Effector CD8-positive, alpha-beta T cell (primary cell): ENCODE results near the gene EID2B.

ENCODE experiments used
- DNase-seq: peaks from one replicate; lab custom pipeline; 2025; lab: John Stamatoyannopoulos, UW

EID2B gene

GRCh38 chr19:39533003-39533512 is 406 bp upstream of the EID2B start:
- no peak for DNase-seq

GRCh38 chr19:39531834-39532232 is 819 bp downstream of the EID2B start:
- DNase-seq = no peak

DNA sequence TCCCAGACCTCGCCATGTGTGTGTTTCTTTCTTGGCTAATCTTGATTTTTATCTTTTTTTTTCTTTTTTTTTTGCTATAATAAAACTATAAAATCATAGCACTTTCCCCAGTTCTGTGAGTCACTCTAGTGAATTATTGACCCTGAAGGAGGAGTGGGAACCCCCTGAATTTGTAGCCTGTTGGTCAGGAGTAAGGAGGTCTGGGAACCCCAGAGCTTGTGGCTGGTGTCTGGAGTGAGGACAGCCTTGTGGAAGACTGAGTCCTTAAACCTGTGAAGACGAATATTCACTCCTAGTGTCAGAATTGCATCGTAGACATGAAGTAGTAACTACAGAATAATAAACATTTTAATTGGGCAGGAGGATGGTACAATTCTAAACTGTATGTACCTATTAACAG is 7.4 kb downstream of the EID2B start:
- DNase-seq = no peak

DNA sequence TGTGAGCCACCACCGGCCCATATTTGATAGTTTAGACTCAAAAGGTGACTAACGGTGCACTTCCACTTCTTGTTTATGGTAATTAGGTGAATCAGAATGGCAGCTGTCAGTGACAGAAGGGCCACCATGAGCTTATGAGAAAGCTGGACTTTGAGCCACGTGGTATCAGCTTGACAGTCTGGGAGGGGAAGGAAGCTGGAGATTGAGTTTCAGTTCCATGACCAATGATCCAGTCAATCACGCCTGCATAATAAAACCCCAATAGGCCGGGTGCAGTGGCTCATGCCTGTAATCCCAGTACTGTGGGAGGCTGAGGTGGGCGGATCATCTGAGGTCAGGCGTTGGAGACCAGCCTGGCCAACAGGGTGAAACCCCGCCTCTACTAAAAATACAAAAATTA is 8.2 kb downstream of the EID2B start:
- DNase-seq = no peak

DNA sequence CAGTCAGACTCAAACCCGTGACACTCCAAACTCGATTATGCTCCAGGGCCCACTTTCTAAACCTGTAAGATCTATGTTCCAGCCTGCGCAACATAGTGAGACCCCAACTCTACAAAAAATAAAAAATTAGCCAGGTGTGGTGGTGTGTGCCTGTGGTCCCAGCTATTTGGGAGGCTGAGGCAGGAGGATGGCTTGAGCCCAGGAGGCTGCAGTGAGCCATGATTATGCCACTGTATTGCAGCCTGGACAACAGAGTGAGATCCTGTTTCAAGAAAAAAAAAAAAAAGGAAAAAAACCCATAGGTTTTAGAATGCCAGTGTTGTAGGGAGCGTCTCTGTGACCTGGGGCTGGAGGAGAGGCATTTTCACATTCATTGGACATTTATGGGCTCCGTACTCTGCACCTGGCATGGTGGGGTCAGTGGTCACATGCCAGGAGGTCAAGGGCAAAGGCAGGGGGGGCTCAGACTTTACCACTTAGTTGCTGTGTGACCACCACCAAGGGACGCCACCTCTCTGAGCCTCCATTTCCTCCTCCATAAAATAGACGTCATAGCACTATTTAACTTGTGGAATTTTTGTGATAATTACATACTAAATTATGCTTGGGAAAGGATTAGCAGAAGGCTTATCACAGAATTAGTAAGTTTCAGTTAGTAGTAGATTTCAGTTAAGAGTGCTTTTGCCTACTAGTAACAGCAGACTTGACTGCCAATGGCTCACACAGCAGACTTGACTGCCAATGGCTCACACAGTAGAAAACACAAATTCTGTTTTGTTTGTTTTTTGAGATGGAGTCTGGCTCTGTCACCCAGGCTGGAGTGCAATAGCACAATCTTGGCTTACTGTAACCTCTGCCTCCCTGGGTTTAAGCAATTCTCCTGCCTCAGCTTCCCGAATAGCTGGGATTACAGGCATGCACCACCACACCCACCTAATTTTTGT is 11.8 kb downstream of the EID2B start:
- DNase-seq = no peak

GRCh38 chr19:39518975-39519374 is 13.7 kb downstream of the EID2B start:
- DNase-seq = no peak

DNA sequence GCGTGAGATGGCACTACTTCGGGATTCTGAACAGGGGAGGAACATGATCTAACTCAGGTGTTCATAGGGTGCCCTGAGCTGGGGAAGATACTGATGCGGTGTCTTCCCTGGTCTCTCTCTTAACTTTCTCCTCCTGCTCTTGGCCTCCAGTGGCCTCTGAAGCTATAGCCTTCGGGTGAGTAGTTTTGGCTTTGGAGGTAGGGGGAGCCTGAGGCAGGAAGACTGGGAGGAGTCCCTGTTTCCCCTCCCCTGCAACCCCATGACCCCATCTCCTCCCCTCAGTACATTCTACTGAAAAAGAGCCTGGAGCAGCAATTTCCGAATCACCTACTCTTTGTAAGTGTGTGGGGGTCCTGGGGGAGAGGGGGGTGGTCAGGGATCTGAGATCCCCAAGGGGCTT is 14.2 kb downstream of the EID2B start:
- DNase-seq = no peak

- DNase-seq = no peak
Observed at GRCh38 chr19:39517432-39517831, 15.2 kb downstream of the EID2B start.

DNA sequence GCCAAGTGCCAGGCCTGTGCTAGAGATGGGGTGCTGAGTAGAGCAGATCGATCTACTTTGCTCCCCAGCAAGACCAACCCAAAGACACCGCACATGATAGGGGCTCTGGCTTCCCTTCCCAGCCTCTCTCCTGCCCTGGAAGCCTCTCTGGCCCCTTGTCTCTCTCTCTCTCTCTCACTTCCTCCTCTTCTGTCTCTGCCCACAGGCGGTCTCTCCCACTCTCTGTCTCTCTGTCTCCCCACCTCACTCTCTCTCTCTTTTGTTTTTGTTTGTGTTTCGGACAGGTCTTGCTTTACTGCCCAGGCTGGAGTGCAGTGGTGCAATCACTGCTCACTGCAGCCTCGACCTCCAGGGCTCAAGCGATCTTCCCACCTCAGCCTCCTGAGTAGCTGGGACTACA is 16.4 kb downstream of the EID2B start:
- DNase-seq = no peak

- DNase-seq = no peak
Observed at GRCh38 chr19:39515551-39516191, 17.0 kb downstream of the EID2B start.

GRCh38 chr19:39514840-39515550 is 17.7 kb downstream of the EID2B start, which contains the start of gene SELENOV:
Gene SELENOV, plus strand, starts transcription at chr19:39515139. Its CDS starts 74 bp downstream, at chr19:39515213.
- peak; percentile 14 for DNase-seq

DNA sequence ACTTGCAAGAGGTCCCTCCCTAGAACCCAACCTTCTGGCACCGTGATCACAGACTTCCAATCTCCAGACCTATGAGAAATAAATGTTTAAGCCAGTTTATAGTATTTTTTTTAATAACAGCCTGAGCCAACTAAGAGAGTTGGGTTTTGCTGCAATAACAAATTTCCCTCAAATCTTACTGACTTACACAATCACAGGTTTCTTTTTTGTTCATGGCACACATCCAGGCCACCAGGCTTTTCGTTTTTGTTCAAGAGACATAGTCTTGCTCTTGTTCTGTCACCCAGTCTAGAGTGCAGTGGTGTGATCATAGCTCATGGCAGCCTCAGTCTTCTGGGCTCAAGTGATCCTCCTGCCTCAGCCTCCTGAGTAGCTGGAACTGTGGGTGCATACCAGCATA is 19.7 kb downstream of the EID2B start:
- no peak for DNase-seq

- no peak for DNase-seq
Observed at GRCh38 chr19:39509233-39509632, 23.4 kb downstream of the EID2B start.

GRCh38 chr19:39508629-39509028 is 24.0 kb downstream of the EID2B start:
- no peak for DNase-seq

DNA sequence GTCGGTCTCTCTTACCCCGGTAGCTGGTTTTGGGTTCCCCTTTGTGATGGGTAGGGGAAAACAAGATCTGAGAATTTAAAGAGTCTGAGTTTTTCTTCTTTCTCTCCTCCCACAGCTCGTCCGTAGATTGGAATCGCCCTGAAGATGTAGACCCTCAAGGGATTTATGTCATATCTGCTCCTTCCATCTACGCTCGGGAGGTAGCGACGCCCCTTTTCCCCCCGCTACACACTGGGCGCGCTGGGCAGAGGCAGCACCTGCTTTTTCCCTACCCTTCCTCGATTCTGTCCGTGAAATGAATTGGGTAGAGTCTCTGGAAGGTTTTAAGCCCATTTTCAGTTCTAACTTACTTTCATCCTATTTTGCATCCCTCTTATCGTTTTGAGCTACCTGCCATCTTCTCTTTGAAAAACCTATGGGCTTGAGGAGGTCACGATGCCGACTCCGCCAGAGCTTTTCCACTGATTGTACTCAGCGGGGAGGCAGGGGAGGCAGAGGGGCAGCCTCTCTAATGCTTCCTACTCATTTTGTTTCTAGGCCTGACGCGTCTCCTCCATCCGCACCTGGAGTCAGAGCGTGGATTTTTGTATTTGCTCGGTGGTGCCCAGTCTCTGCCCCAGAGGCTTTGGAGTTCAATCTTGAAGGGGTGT is 24.8 kb downstream of the EID2B start:
- DNase-seq = no peak

- DNase-seq = peak; percentile 28
Observed at GRCh38 chr19:39506944-39507714, 25.5 kb downstream of the EID2B start.

DNA sequence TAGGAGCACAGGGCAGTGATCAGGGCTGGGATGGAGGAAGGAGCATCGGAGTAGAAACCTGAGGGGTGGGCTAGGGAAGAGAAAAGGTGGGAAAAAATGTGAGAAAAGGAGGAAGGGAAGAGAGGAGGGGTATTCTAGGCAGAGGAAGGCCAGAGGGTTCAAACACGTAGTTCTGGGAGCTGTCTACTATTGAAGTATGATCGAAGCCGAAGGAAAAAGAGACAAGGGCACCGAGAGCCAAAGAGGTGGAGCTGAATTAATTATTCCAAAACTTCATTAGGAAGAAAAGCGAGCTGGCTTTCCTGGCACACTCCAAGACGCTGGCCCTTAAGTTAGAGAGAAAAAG is 26.1 kb downstream of the EID2B start:
- no peak for DNase-seq

GRCh38 chr19:39502640-39503417 is 29.8 kb downstream of the EID2B start:
- DNase-seq = peak; percentile 58

DNA sequence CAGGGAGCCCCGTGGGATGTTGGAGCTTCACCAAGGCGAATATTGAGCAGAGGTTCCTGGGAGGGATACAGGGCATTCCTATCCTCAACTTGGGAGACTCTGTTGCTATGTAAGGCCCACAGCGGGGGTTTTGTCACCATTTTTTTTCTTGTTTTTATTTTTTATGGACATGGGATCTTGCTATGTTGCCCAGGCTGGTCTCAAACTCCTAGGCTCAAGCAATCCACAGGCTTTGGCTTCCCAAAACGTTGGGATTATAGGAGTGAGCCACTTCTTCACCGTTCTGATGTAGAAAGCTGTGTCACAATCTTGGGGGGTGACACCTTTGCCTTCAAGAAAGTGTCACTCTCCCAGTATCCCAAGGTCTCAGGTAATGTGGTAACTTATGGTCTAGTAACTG is 31.3 kb downstream of the EID2B start:
- DNase-seq = no peak

DNA sequence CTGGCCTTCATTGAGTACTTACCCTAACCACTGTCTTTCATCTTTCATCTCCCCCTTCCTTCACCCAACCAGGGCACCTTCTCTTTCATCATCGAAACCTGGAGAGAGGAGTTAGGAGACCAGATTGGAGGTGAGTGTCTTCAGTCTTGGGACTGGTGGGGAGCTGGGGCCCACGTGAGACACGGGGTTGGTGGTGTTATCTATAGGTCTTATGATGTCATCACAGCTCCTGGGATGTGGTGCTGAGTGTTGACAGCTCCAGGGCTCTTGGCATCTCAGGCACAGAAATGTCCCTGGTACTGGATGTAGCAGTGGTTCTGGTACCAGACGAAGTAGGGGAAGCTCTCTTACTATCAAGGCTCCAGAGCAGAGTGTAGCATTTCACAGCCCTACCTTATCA is 32.1 kb downstream of the EID2B start:
- no peak for DNase-seq
